ENCODE data around the gene RAD9A. TPM values are rescaled to one million over a fixed set of nuclear protein-coding genes. Genes with fewer than 3 reads are reported as not detected.

The RAD9A gene
- polyA plus RNA-seq, 1 of the 3 experiments (the other 2 are of a cell fraction), result 22.3 TPM

- Histone ChIP-seq H3K4me3 (ENCODE audit: low read depth in 2 of 2, low read length in 1 of 2) (no peak overlapping the region), H3K9me3 (no peaks in the 10 kb centered on the region), H3K79me2 (ENCODE audit: insufficient read depth) (peaks cover 12% of the 10 kb centered on the region; the same call in 1 of the 2 replicates), H3K36me3 (replicated peaks in 1 of 2; ENCODE audit: control insufficient read depth in 1 of 2, insufficient read depth in 2 of 2, low read length in 1 of 2) (peaks cover 0 to 31% of the 10 kb centered on the region in 2 experiments), H2AFZ (ENCODE audit: low read depth) (no peak overlapping the region), H3K27ac (ENCODE audit: low read depth in 2 of 2, low read length in 1 of 2) (no peak overlapping the region), H3K9me2 (no peaks in the 10 kb centered on the region), H3K4me2 (no peak overlapping the region), H3F3A (replicated peaks; ENCODE audit: insufficient read depth) (no peaks in the 10 kb centered on the region), H3K9ac (no peak overlapping the region), H3K27me3 (ENCODE audit: insufficient read depth) (no peaks in the 10 kb centered on the region), H3K4me1 (ENCODE audit: control insufficient read depth in 1 of 2, insufficient read depth in 2 of 2, low read depth in 1 of 2, low read length in 1 of 2) (peaks cover 4 to 11% of the 10 kb centered on the region in 2 experiments; a peak in 3 of 4 replicates), H4K20me1 (ENCODE audit: insufficient read depth) (no peaks in the 10 kb centered on the region)
- DNase-seq, result no peak
- CTCF ChIA-PET, result interaction anchor here (0.7 kb wide), 1 partner anchor 13 kb away, joined by 3 read pairs; no protein-coding TSS in a partner anchor
- POLR2A ChIA-PET, result interaction anchor here (0.7 to 1.7 kb wide), 3 partner anchors 10 to 40 kb away, joined by 3 to 4 read pairs (median 3); partner anchors contain the start of genes PPP1CA and RPS6KB2
- WGBS (ENCODE audit: low lambda C conversion rate), result 97% methylated on average over 13 of the region's 21 CpGs
- no peak for TF ChIP-seq SIN3A (IDR thresholded peaks at IDR 0.05; ENCODE audit: borderline replicate concordance, low read depth, low read length)
- no peak for TF ChIP-seq CHD2 (IDR thresholded peaks at IDR 0.05; ENCODE audit: low read length, partially characterized antibody)
- no peak for TF ChIP-seq EP300 (IDR thresholded peaks at IDR 0.05; ENCODE audit: borderline replicate concordance in 1 of 2, low read depth in 1 of 2, low read length in 1 of 2)
- TF ChIP-seq, protein P1, sequence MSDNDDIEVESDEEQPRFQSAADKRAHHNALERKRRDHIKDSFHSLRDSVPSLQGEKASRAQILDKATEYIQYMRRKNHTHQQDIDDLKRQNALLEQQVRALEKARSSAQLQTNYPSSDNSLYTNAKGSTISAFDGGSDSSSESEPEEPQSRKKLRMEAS (IDR thresholded peaks at IDR 0.05; ENCODE audit: low read depth), result no peak
- no peak for TF ChIP-seq RXRA (IDR thresholded peaks at IDR 0.05; ENCODE audit: borderline replicate concordance, low read depth)
- no peak for TF ChIP-seq TAF1 (IDR thresholded peaks at IDR 0.05; ENCODE audit: borderline replicate concordance, low read depth, low read length)
- TF ChIP-seq JUND (IDR thresholded peaks at IDR 0.05), result no peak
Observed at GRCh38 chr11:67441098-67441563, 49.3 kb downstream of the RAD9A start.

DNA sequence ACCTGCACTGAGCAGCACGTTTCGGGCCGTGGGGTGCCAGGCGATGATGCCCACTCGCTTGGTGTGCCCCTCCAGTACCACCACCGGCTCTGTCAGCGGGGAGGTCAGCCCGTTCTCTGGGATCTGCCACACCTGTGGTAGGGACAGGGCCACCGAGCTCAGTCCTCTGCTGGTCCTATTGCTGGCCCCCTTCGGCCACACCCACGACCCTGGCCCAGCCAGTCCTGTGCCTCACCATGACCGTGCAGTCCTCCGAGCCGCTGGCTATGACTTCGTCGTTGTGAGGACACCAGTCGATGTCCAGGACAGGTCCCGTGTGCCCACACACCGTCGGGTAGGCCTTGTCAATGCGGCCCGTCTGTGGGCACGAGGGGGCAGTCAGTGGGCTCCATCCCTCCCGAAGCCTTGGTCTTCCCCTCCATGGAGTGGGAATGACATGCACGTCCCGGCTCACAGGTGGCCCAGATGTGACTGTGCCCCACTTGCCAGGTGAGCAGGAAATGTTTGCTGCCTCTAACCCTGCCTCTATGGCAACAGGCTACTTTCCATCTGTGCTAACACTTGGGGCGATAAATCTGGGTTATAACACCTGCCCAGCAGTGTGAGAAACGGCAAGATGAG lies 50.1 kb downstream of the RAD9A start:
- 87% methylated on average over 13 of the region's 28 CpGs for WGBS (ENCODE audit: low lambda C conversion rate)
- H3K4me2 ChIP-seq, result peak overlapping the region; percentile 95; the same call in 1 of the 2 replicates
- no peaks in the 10 kb centered on the region for H3F3A ChIP-seq (replicated peaks; ENCODE audit: insufficient read depth)
- peak overlapping the region in 1 of 2 experiments; percentile 83; a peak in 1 of 4 replicates for H3K4me3 ChIP-seq (ENCODE audit: low read depth in 2 of 2, low read length in 1 of 2)
- H3K27ac ChIP-seq (ENCODE audit: low read depth in 2 of 2, low read length in 1 of 2), result no peak overlapping the region
- H2AFZ ChIP-seq (ENCODE audit: low read depth), result no peak overlapping the region
- peaks cover 12% of the 10 kb centered on the region; the same call in 1 of the 2 replicates for H3K79me2 ChIP-seq (ENCODE audit: insufficient read depth)
- DNase-seq, result no peak
- no peak overlapping the region for H3K9ac ChIP-seq
- H4K20me1 ChIP-seq (ENCODE audit: insufficient read depth), result no peaks in the 10 kb centered on the region
- ChIA-PET POLR2A (interaction anchor here (0.7 to 1.7 kb wide), 3 partner anchors 11 to 40 kb away, joined by 3 to 4 read pairs (median 3); partner anchors contain the start of genes PPP1CA and RPS6KB2), CTCF (interaction anchor here (0.7 kb wide), 1 partner anchor 12 kb away, joined by 3 read pairs; no protein-coding TSS in a partner anchor)
- H3K36me3 ChIP-seq (replicated peaks in 1 of 2; ENCODE audit: control insufficient read depth in 1 of 2, insufficient read depth in 2 of 2, low read length in 1 of 2), result peaks cover 0 to 31% of the 10 kb centered on the region in 2 experiments
- no peaks in the 10 kb centered on the region for H3K27me3 ChIP-seq (ENCODE audit: insufficient read depth)
- peaks cover 4 to 11% of the 10 kb centered on the region in 2 experiments; a peak in 3 of 4 replicates for H3K4me1 ChIP-seq (ENCODE audit: control insufficient read depth in 1 of 2, insufficient read depth in 2 of 2, low read depth in 1 of 2, low read length in 1 of 2)
- no peaks in the 10 kb centered on the region for H3K9me3 ChIP-seq
- no peaks in the 10 kb centered on the region for H3K9me2 ChIP-seq
- TF ChIP-seq POLR2AphosphoS5 (IDR thresholded peaks at IDR 0.05; ENCODE audit: low read depth, low read length), result no peak
- no peak for TF ChIP-seq NRF1 (IDR thresholded peaks at IDR 0.05; ENCODE audit: low read depth, low read length)
- TF ChIP-seq TAF1 (IDR thresholded peaks at IDR 0.05; ENCODE audit: borderline replicate concordance, low read depth, low read length), result no peak
- no peak for TF ChIP-seq CHD2 (IDR thresholded peaks at IDR 0.05; ENCODE audit: low read length, partially characterized antibody)
- no peak for TF ChIP-seq ZBTB33 (IDR thresholded peaks at IDR 0.05; ENCODE audit: borderline replicate concordance, low read depth)
- no peak for TF ChIP-seq GATA2 (CRISPR knock-in tag; IDR thresholded peaks at IDR 0.05)
- no peak for TF ChIP-seq SMC3 (IDR thresholded peaks at IDR 0.05; ENCODE audit: low read depth, low read length)
- no peak for TF ChIP-seq TCF12 (IDR thresholded peaks at IDR 0.05)
- TF ChIP-seq CTCF (IDR thresholded peaks at IDR 0.05), result no peak
- TF ChIP-seq RXRA (IDR thresholded peaks at IDR 0.05; ENCODE audit: borderline replicate concordance, low read depth), result no peak
- TF ChIP-seq FOXM1 (IDR thresholded peaks at IDR 0.05; ENCODE audit: low read depth), result no peak
- no peak for TF ChIP-seq NFIC (IDR thresholded peaks at IDR 0.05; ENCODE audit: borderline replicate concordance)
- TF ChIP-seq, protein P2, sequence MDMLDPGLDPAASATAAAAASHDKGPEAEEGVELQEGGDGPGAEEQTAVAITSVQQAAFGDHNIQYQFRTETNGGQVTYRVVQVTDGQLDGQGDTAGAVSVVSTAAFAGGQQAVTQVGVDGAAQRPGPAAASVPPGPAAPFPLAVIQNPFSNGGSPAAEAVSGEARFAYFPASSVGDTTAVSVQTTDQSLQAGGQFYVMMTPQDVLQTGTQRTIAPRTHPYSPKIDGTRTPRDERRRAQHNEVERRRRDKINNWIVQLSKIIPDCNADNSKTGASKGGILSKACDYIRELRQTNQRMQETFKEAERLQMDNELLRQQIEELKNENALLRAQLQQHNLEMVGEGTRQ (IDR thresholded peaks at IDR 0.05; ENCODE audit: borderline replicate concordance, low read depth, low read length), result no peak
- TF ChIP-seq RAD21 (IDR thresholded peaks at IDR 0.05; ENCODE audit: low read length), result no peak
- no peak for TF ChIP-seq YY1 (IDR thresholded peaks at IDR 0.05; ENCODE audit: low read depth)
- TF ChIP-seq RFX5 (IDR thresholded peaks at IDR 0.05; ENCODE audit: low read length), result no peak
- TF ChIP-seq SIN3A (IDR thresholded peaks at IDR 0.05; ENCODE audit: borderline replicate concordance, low read depth, low read length), result no peak
- no peak for TF ChIP-seq USF1 (IDR thresholded peaks at IDR 0.05; ENCODE audit: borderline replicate concordance, low read depth)
